GM12872 (cell line): ENCODE measurements around the gene GDPD5.

Experiments used
- TF ChIP-seq, protein P1 (sequence below): IDR thresholded peaks from 3 replicates; pipeline ENCODE4 v1.5.1; 2011; ENCODE audit warnings: low read depth, mild to moderate bottlenecking, low read length, moderate library complexity; ENCODE audit not compliant: insufficient read depth

GDPD5 gene

DNA sequence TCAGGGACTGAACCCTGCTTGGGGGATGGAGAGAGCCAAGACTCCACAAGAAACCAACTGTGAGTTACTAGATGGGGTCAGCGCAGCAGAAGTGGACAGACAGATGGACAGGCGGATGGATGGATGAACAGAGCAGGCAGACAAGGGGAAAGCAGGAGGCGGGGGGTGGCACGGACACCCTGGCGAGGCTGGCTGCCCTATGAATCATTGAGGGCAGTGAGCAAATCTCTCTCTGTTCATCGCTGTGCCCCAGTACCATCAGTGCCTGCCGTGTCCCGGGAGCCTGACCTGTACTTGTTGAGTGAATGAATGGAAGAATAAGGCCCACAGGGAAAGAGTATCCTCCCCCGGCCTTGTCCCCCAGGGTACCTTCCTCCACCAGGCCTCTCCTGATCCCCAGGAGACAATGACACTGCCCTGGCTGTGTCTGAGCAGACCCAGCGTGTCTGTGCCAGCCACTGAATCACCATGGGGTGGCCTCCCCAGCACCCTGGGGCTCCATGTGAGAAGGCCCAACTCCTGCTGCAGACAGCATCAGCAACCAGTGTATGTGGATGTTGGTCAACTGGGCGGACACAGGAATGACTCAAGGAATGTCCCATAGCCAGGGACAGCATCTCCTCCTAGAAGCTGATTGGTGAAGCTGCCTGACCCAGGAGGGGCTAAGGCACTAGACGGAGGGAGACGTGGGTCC is 87.6 kb downstream of the GDPD5 start:
- TF ChIP-seq, protein P1, sequence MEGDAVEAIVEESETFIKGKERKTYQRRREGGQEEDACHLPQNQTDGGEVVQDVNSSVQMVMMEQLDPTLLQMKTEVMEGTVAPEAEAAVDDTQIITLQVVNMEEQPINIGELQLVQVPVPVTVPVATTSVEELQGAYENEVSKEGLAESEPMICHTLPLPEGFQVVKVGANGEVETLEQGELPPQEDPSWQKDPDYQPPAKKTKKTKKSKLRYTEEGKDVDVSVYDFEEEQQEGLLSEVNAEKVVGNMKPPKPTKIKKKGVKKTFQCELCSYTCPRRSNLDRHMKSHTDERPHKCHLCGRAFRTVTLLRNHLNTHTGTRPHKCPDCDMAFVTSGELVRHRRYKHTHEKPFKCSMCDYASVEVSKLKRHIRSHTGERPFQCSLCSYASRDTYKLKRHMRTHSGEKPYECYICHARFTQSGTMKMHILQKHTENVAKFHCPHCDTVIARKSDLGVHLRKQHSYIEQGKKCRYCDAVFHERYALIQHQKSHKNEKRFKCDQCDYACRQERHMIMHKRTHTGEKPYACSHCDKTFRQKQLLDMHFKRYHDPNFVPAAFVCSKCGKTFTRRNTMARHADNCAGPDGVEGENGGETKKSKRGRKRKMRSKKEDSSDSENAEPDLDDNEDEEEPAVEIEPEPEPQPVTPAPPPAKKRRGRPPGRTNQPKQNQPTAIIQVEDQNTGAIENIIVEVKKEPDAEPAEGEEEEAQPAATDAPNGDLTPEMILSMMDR: no peak

DNA sequence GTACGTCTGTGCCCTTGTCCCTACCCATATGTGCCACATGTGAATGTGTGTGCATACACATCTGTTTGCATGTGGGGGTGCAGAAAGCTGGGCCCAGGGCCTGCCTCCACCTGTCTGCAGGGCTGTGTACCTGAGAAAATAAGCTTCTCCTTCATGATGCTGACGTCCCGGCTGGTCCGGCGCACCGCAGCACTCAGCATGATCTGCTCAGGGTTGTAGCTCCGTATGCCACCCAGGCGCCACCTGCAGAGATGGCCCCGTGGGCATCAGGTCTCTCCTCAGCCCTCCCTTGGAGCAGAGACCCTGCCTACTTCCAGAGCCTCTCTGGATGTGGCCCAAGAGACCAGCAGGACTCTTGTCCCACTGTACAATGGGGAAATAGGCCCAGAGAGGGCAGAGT is 88.9 kb downstream of the GDPD5 start:
- TF ChIP-seq, protein P1: no peak

DNA sequence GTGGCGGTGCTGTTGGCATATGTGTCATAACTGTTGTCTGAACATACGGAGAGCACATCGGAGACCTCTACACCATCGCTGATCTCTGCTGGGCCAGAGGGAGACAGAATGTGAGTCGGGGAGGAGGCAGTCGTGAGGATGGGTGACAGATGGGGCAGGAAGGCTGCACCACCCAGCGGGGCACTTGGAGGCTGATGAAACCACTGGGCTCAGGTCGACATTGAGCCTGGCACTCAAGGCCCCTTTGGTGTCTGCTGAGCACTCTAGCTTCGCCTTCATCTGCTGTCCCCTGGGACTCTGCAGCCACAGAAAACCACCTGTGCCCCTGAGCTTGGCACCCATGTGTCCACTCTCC is 90.2 kb downstream of the GDPD5 start:
- TF ChIP-seq, protein P1: no peak

DNA sequence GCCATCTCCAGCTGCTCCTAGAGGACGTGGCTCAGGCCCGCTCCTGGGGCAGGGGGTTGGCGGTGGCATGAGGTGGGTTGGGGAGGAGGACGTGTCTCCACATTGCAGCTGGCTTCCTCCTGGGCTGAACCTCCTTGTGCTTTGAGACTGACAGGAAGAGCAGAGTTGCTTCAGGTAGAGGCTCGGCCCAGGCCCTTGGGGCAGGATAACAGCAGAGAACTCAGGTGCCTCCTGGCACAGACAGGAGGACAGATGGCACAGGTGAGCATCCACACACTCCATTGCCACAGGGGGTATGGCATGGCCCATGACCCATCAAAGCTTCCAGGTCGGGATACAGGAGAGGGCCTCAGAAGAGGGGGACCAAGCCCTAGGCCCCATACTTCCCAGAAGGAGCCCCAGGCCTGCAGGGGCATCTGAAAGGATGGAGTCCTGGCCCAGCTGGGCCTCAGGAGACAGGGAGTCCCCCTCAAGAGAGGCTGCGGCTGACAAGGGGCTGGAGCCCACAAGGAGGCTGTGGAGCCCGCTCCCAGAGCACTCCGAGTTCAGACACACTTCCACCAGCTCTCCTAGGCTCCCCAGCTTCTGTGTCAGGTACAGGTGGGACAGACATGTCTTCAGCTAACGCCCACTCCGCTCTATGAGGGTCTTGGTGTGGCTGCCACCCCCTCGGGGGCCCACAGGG is 90.7 kb downstream of the GDPD5 start:
- TF ChIP-seq, protein P1: no peak

DNA sequence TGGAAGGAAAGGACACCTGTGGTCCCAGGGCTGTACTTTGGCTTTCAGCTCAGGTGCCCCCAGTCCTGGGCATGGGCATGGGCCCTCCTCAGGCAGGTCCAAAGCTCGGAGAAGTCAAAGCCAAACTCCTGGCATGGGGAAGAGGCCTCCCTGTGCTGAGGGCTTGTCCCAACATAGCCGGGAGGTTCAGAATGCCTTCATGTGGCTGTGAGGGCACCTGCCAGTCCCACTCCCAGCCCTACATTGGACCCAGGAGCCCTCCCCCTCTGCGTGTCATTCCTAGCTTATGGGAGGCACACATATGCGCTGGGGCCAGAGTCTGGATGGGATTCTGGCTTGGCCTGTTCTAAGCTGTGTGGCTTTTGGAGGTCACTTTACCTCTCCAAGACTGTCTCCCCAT is 91.7 kb downstream of the GDPD5 start:
- TF ChIP-seq, protein P1: no peak

DNA sequence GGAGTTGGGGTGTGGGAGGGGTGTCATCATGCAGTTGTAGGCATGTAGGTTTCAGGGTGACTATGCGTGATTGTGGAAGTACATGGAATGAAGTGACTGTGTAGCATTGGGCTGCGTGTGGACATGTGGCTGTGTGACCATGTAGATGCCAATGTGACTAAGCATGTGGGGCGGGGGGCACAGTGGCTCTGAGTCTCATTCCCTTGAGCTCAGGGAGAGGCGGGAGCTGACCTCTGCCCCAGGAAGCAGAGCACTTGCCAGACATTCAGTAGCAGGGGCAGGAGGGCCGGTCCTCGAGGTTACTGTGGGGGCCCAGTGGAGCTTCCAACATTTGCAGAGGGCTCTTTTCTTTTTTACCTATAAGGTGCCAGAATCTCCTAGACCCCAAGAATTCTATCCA is 92.3 kb downstream of the GDPD5 start:
- TF ChIP-seq, protein P1: no peak

DNA sequence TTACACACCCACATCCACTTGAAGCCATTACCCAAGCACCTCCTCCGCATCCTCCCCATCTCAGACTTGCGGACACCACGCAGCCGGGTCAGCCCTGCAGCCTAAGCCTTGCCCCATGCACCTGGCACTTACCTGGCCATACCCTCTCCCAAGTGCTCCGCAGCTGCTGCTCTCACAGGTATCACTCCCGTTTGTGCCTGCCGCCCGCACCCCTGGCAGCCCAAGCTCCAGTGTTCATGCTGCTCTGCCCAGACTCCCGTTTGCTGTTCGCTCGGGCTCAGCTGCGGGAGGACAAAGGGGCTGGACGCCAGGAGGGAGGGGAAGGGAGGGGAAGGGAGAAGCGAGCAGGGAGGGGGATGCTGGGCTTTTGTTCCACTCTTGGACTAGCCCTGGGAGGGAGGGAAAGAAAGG is 92.8 kb downstream of the GDPD5 start, which contains the start of gene KLHL35:
TSS of gene KLHL35 (minus strand) at position 293 of the 411 bp plus-strand sequence. CDS start 2,574 bp downstream, outside the sequence.
- TF ChIP-seq, protein P1: no peak
